Forelimb muscle (tissue), 1 donor: ENCODE data around the gene TUBB2A. TPM values are rescaled to one million over a fixed set of nuclear protein-coding genes. Genes with fewer than 3 reads are reported as not detected.
A peak's percentile ranks its signal among the peaks of the same experiment; 100 is the strongest.

ENCODE experiments used
- DNase-seq: peaks from one replicate; pipeline ENCODE4 v3.0.0-alpha.2; 2013; ENCODE audit warnings: low read depth
- polyA plus RNA-seq: library from polyadenylated mRNA; unstranded; fragments of 120-200 nt; gene quantifications from one replicate; pipeline ENCODE4 v1.2.1, GENCODE V29; 2013; ENCODE audit not compliant: insufficient read length

The TUBB2A gene
- polyA plus RNA-seq, 1 donor: 75.7 TPM

DNA sequence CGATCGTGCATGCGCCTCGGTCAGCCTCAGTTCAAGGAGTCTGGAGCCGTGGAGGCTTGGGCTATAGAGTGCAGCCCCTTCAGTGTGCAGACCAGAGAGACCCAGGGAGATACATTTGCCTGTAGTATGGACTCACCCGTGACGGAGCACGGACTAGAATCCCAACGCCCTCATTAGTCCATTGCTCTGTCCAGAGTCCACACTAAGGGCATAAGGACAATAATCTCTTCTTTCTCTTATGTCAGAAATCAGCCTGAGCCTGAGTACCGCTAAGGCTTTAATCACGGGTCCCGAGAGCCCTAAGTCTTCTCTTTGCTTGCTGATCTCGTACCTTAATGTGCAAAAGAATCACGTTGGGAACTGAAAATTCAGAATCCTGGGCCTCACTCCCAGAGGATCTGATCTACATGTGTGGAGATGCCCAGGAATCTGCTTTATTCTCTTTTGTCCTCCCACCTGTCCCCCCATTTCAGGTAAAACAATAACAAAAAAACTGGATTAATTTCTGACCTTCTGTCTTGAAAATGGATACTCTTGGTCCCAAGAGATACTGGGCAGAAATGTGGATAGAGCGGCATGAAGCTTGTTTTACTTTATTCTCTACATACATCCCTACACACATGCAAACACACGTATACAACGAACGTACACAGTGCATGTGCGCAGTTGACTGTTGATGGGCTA lies 38.2 kb downstream of the TUBB2A start:
- DNase-seq: no peak

GRCh38 chr6:3118353-3119039 lies 38.8 kb downstream of the TUBB2A start, which contains the start of gene BPHL:
BPHL (plus strand) TSS chr6:3118711; CDS start chr6:3118741, 30 bp downstream.
- peak; percentile 85 for DNase-seq

- DNase-seq: no peak
These were observed 39.4 kb downstream of the TUBB2A start for GRCh38 chr6:3117912-3118352.

- DNase-seq: no peak
These were observed 43.0 kb downstream of the TUBB2A start for GRCh38 chr6:3114377-3114776.

- no peak for DNase-seq
These were observed 47.6 kb downstream of the TUBB2A start for GRCh38 chr6:3109761-3110160.

- DNase-seq: no peak
These were observed 48.5 kb downstream of the TUBB2A start for GRCh38 chr6:3108746-3109414.

Other genes starting within 250 kb of the TUBB2A start
- gene SERPINB6, start 186.0 kb downstream of the TUBB2A start, polyA plus RNA-seq: 80.5 TPM
- gene NQO2, start 157.7 kb downstream of the TUBB2A start, polyA plus RNA-seq: 15.5 TPM
- gene RIPK1, start 89.0 kb downstream of the TUBB2A start, polyA plus RNA-seq: 10.1 TPM
- gene BPHL, start 38.8 kb downstream of the TUBB2A start, polyA plus RNA-seq: 29.5 TPM
- 60.2 TPM for gene TUBB2B, start 70.1 kb upstream of the TUBB2A start, polyA plus RNA-seq
- 14.2 TPM for gene PSMG4, start 101.4 kb upstream of the TUBB2A start, polyA plus RNA-seq